ENCODE data around the gene MYO1G. TPM values are rescaled to one million over a fixed set of nuclear protein-coding genes. Genes with fewer than 3 reads are reported as not detected.

The MYO1G gene
- polyA plus RNA-seq, 6 donors from 2014 or later, result 83.1 to 151 (median 99.6) TPM

DNA sequence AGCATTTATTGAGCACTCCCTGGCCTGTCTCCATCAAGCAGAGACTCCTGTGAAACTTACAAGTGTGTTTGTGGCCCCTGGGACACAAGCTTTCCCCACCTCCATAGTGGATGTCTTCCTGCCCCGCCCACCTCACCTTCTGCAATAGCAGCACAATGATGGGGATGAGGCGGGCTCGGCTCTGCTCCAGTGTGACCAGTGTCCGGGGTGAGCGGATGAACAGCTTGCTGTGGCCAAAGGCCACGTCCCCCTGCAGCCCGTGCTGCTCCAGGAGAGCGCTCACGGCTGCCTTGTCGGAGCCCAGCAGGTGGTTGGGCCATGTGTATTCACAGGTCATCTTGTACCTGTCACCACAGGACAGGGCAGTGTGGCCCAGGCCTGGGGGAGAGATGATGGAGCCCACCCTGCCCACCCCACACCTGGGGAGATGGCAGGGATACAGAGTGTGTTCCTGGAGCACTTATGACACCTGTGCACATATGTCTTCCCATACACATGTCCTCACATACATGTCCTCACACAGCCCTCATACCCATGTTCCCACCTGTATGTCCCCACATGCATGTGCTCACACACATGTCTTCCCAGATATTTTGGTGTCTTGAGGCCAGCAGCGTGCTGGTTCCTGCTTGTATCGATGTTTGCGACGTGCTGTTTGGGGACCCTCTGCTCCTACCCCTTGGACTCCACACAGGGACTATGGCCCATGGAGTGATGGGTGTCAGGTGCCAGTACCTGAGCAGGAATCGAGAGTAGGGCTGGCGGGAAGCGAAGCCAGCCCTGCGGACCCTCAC is 12.7 kb downstream of the MYO1G start:
- Mint-ChIP-seq H3K36me3 (no peaks in the 10 kb centered on the region), H3K4me3 (no peak overlapping the region), H3K27me3 (no peaks in the 10 kb centered on the region), H3K4me1 (peaks cover 5 to 22% (median 12%) of the 10 kb centered on the region in 3 donors), H3K27ac (peak overlapping the region in 2 of 6 donors; percentile 47 to 83), H3K9me3 (no peaks in the 10 kb centered on the region)
- no peak for DNase-seq
- no peak for ATAC-seq (ENCODE audit: low read depth in 2 of 2)

DNA sequence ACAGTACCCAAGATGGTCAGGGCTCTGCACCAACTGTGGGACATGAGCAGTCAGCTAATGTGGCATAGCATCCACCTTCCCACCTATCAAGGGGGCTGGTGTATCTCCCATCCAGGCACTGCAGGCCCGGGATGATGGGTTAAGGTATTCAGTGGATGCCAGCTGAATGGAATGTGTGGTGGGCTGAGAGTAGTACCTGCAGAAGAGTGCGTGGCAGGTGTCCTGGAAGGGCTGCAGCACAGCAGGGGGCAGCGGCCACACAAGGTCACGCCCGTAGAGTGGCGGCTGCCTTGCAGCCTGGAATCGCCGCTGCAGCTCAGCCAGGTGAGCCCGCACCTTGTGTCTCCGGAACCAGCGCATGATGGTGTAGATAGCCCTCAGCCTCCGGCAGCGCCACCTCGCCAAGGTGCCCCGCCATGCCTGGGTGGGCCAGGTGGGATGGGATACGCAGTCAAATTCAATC is 13.3 kb downstream of the MYO1G start:
- Mint-ChIP-seq H3K27me3 (no peaks in the 10 kb centered on the region), H3K9me3 (no peaks in the 10 kb centered on the region), H3K4me1 (peaks cover 7 to 22% (median 13%) of the 10 kb centered on the region in 3 donors), H3K27ac (peak overlapping the region in 2 of 6 donors; percentile 77 to 91), H3K36me3 (no peaks in the 10 kb centered on the region), H3K4me3 (no peak overlapping the region)
- DNase-seq (no peak), ATAC-seq (ENCODE audit: low read depth in 2 of 2) (no peak)

DNA sequence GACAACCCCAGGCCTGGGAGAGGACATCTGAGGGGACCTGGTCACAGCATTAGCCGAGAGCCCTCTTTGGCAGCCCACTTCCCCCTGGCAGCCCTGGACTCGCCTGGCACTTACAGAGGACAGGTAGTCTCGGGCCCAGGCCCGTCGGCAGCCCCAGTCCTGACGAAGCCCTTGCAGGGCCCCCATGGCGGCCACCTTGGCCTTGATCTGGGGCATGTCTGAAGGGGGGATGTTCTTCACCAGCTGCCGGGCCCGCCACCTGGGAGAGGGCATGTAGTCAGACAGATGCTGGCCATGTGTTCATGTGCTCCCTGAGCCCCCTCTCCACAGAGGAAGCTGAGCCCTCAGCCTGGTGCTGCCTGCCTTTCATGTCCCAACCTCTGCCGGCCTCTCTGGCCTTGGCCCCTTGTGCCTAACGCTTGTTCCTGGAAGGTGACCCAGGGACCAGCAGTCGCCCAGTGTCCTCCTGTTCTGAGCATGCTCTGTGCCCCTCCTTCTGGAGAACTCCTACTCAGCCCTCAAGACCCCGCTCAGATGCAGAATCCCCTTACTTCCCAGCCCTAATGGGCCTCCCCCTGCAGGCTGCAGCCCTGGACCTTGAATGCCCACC is 13.9 kb downstream of the MYO1G start:
- H3K9me3 Mint-ChIP-seq, result no peaks in the 10 kb centered on the region
- no peaks in the 10 kb centered on the region for H3K27me3 Mint-ChIP-seq
- H3K36me3 Mint-ChIP-seq, result no peaks in the 10 kb centered on the region
- peaks cover 8 to 22% (median 19%) of the 10 kb centered on the region in 3 donors for H3K4me1 Mint-ChIP-seq
- ATAC-seq (ENCODE audit: low read depth in 2 of 2) (no peak), DNase-seq (no peak)
- no peak overlapping the region for H3K4me3 Mint-ChIP-seq
- H3K27ac Mint-ChIP-seq, result peak overlapping the region in 5 of 6 donors; percentile 19 to 91 (median 77)

DNA sequence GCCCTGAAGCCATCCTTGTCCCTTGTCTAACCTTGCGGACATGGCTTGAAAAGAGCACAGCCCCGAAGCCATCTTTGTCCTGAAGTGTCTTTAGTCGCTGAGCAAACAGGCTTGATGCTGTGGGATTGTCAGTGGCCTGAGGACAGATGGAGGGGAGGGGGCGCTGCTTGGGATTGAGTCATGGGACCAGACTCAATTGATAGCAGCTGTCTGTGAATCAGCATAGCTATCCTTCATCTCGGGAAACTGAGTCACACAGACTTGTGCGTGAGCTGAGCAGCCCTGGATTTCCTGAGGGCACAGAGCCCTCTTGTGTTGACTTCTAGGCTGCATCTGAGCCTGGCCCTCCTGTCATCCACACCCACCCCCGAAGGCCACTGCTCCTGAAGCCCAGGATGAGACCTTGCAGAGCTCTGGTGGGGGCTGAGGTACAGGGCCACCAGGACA is 14.4 kb downstream of the MYO1G start:
- Mint-ChIP-seq H3K27me3 (no peaks in the 10 kb centered on the region), H3K9me3 (no peaks in the 10 kb centered on the region), H3K27ac (peak overlapping the region in 3 of 6 donors; percentile 22 to 52 (median 28)), H3K36me3 (no peaks in the 10 kb centered on the region), H3K4me1 (peaks cover 8 to 22% (median 21%) of the 10 kb centered on the region in 3 donors), H3K4me3 (no peak overlapping the region)
- peak; percentile 24 to 40 for ATAC-seq (ENCODE audit: low read depth in 2 of 2)
- DNase-seq, result no peak

DNA sequence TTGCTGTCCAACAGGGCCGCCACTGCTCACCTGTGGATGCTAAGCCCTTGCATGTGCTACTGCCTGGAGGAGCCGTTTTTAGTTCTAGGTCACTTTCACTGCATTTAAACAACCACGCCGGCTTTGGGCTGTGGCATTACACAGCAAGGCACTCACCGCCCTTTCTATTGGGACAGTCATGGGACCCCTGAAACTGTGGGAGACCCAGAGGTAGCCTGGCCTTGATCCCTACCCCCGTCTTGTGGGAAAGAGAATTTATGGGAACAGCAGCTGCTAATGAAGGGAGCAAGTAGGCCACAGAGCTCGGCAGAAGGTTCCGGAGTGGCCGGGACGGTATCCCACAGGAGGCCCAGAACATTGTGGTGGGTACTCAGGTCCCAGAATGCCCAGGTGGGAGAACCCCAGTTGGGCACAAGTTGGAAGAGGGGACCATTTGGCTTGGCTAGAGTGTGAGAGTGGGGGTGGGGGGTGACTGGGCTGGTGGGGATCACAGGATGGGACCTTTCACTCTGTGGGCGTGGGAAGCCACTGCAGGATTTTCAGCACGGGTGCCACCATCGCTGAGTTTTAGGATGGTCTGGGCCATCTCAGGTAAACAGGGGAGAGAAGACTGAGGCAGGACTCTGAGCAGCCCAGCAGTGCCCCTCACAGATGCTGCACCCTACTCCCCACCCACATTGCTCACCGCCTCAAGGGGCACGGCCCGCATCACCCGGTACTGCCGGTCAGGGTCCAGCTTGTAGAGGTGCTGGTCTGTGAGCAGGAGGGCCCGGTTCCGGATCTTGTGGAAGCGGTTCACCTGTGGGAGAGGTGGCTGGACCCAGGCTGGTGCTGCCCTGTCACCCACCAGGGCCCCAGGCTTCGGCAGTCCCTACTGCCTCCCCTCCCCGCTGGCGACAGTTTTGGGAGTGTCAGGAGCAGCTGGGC is 15.2 kb downstream of the MYO1G start:
- peak overlapping the region in 2 of 8 donors; percentile 16 to 42 for H3K4me3 Mint-ChIP-seq
- H3K4me1 Mint-ChIP-seq, result peaks cover 13 to 28% (median 27%) of the 10 kb centered on the region in 3 donors
- no peaks in the 10 kb centered on the region for H3K9me3 Mint-ChIP-seq
- H3K27me3 Mint-ChIP-seq, result no peaks in the 10 kb centered on the region
- DNase-seq, result no peak
- H3K27ac Mint-ChIP-seq, result peak overlapping the region in 4 of 6 donors; percentile 20 to 43 (median 34)
- H3K36me3 Mint-ChIP-seq, result no peaks in the 10 kb centered on the region
- no peak for ATAC-seq (ENCODE audit: low read depth in 2 of 2)

DNA sequence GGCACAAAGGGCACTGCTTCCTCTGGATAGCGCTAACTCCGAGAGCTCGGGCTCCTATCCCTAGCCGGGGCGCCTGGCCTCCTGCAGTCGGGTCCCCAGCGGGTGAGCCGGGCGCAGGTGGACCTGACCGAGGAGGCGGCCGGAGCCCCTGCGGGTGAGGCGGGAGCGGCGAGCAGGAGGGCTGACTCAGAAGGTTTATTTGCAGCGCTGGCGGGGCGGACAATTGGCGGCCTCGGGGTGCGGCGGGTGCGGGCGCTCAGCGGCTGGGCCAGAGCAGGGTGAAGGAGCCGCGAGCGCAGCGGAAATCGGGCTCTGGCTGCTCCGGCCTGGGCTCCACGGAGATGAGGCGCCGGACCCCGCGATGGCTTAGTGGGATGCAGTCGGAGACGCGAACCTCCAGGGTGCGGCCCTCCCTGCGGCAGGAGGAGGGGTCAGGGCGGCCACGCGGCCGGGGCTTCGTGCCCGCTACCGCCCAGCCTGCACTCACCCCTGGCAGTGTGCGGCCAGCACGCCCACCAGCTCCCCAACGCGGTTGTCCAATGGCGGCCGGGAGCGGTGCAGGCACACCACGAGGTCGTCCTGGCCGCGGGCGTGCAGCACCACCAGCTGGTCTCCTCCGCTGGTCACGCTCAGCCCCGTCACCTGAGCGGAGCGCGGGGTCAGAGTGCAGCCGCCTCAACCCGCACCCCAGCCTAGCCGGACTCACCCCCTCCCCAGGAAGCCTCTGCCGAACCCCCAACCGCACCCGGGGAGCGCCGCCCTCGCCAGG is 16.1 kb downstream of the MYO1G start:
- Mint-ChIP-seq H3K9me3 (no peaks in the 10 kb centered on the region), H3K27me3 (no peaks in the 10 kb centered on the region), H3K36me3 (no peaks in the 10 kb centered on the region), H3K27ac (no peak overlapping the region), H3K4me1 (peaks cover 8 to 22% (median 21%) of the 10 kb centered on the region in 3 donors), H3K4me3 (no peak overlapping the region)
- DNase-seq (no peak), ATAC-seq (ENCODE audit: low read depth in 2 of 2) (no peak)

DNA sequence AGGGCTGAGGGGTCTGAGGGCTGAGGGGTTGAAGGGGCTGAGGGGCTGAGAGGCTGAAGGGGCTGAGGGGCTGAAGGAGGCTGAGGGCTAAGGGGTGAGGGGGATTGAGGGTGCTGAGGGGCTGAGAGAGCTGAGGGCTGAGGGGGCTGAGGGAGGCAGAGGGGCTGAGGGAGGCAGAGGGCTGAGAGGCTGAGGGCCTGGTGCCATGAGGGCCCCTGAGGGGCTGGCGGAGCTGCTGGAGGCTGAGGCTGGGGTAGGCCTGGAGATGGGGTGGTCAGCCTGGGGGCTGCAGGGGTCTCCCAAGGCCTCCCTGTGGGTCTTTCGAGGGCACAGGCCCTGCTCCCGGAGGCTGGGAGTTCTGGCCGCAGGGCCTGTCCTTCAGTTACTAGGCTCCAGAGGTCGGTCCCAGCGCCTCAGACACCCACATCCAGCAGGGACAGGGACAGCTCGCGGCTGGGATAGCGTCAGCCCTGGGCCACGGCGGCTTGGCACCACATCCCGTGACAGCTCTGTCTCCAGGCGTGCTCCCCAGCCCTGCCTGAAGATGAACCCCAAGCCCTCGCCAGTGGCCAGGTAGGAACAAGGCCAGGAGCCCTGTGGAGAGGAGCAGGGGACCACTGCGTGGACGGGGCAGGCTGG is 16.9 kb downstream of the MYO1G start:
- H3K4me3 Mint-ChIP-seq, result no peak overlapping the region
- H3K9me3 Mint-ChIP-seq, result no peaks in the 10 kb centered on the region
- no peak overlapping the region for H3K27ac Mint-ChIP-seq
- ATAC-seq (ENCODE audit: low read depth in 2 of 2), result no peak
- peaks cover 8 to 16% (median 16%) of the 10 kb centered on the region in 3 donors for H3K4me1 Mint-ChIP-seq
- no peak for DNase-seq
- H3K27me3 Mint-ChIP-seq, result no peaks in the 10 kb centered on the region
- no peaks in the 10 kb centered on the region for H3K36me3 Mint-ChIP-seq

DNA sequence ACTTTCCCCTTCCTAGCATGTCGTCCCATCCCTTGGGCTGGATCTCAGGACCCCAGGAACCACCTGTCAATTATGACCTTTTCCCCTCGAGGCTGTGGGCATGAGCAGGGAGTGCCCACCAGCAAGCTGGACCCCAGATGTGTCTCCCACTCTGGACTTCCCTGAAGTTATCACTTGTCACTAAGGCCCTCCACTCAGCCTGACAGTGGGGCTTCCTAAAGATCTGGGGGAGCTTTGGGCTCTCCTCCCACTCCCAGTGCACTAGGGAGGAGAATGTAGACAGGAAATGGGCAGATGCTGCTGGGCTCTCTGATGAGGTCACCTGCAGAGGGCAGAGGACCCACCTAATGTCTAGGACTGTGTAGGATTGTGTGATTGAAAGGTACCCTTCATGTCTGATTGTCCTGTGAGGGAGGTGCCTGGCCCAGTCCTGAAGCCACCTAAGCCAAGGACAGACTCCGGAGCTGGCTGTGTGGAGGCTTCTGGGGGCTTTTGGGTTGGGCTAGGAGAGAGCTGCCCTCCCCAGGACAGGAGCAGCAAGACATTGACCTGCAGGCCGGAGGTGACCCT is 18.7 kb downstream of the MYO1G start:
- ATAC-seq (ENCODE audit: low read depth in 2 of 2), result no peak

DNA sequence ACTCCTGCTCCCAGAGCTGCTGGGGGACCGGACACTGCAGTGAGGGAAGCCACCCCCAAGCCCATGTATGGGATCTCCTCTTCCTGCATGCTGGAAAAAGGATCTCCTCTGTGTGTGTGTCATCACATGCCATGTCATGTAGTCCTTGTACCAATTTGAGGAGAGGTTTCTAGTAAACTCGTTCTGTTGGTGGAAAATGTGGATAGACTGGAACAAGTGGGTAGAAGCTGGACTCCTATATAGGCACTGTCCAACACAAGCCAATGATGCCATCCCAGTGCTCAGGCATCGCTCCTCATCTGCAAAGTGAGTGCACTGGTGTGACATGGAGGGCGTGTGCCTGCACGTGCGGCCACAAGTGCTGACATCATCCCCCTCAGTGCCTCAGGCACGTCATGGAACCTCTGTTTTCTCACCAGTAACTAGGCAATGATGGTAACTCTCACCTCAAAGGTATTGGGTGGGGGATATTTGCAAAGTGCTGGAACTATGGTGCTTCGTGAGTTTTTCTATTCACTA is 19.3 kb downstream of the MYO1G start:
- DNase-seq, result no peak

More for the DNA sequence above, 18.7 kb downstream of the MYO1G start:
- H3K4me3 Mint-ChIP-seq, result no peak overlapping the region
- DNase-seq, result no peak
- peak overlapping the region in 5 of 6 donors; percentile 20 to 91 (median 85) for H3K27ac Mint-ChIP-seq
- no peaks in the 10 kb centered on the region for H3K36me3 Mint-ChIP-seq
- peaks cover 6 to 16% (median 8%) of the 10 kb centered on the region in 3 donors for H3K4me1 Mint-ChIP-seq
- H3K9me3 Mint-ChIP-seq, result no peaks in the 10 kb centered on the region
- H3K27me3 Mint-ChIP-seq, result no peaks in the 10 kb centered on the region

DNA sequence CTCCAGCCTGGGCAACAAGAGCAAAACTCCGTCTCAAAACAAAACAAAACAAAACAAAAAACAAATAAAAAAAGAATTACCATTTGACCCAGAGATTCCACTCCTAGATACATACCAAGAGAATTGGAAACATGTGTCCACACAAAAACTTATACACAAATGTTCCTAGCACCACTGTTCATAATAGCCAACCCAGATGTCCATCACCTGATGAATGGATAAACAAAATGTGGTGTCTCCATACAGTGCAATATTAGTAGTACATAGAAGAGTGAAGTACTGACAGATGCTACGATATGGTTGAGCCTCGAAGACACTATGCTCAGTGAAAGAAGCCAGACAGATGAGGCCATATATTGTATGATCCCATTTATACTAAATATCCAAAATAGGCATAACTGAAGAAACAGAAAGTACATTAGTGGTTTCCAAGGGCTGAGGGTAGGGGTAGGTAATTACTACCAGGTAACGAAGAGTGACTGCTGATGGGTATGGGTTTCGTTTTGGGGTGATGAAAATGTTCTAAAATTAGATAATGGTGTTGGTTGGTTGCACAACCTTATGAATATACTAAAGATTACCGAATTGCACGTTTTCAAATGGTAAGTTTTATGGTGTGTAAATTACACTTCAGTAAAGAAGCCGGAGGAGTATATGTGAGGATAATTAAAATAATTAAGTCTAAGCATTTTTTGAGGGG is 20.0 kb downstream of the MYO1G start:
- Mint-ChIP-seq H3K27me3 (no peaks in the 10 kb centered on the region), H3K4me1 (peaks cover 6 to 16% (median 8%) of the 10 kb centered on the region in 3 donors), H3K9me3 (no peaks in the 10 kb centered on the region), H3K36me3 (no peaks in the 10 kb centered on the region), H3K27ac (peak overlapping the region in 4 of 6 donors; percentile 17 to 84 (median 51)), H3K4me3 (no peak overlapping the region)
- no peak for DNase-seq
- ATAC-seq (ENCODE audit: low read depth in 2 of 2), result peak in 1 of 2 donors; percentile 17

More for the DNA sequence above, 19.3 kb downstream of the MYO1G start:
- Mint-ChIP-seq H3K9me3 (no peaks in the 10 kb centered on the region), H3K27me3 (no peaks in the 10 kb centered on the region), H3K27ac (peak overlapping the region in 3 of 6 donors; percentile 75 to 85 (median 84)), H3K4me3 (no peak overlapping the region), H3K4me1 (peaks cover 6 to 16% (median 8%) of the 10 kb centered on the region in 3 donors), H3K36me3 (no peaks in the 10 kb centered on the region)
- peak; percentile 31 to 75 for ATAC-seq (ENCODE audit: low read depth in 2 of 2)

DNA sequence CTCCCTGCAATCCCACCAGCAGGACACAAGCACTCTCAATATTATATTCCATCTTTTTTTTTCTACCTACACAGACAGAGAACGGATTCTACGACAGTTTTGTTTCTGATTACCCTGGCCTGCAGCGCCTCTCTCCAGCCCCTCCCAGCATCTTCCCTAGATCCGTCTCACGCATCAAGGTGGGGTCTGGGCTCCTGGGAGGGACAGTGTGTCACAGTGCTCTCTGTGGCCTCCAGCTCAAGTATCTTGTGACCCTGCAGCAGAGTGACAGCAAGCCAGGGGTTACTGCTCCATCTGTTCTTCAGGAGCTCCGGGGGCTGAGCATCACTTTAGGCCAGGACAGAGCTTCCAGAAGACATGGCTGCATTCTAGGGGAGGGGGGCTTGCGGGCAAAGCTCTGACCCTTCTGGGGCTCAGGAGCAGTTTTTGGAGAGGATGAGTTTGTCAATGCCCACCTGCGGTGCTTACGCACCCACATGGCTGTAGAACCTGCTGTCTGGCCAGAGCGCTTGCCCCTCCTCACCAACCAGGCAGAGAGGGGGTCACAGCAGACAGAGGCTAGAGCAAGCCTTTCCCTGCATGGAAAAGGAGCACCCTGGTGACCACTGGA is 22.6 kb downstream of the MYO1G start:
- Mint-ChIP-seq H3K27ac (peak overlapping the region in 1 of 6 donors; percentile 13), H3K9me3 (no peaks in the 10 kb centered on the region), H3K36me3 (no peaks in the 10 kb centered on the region), H3K4me3 (no peak overlapping the region), H3K27me3 (no peaks in the 10 kb centered on the region), H3K4me1 (peaks cover 6 to 16% (median 8%) of the 10 kb centered on the region in 3 donors)
- no peak for ATAC-seq (ENCODE audit: low read depth in 2 of 2)
- DNase-seq, result no peak

Data from naive B cell (primary cell).